ENCODE measurements around the gene GAS7. TPM values are rescaled to one million over a fixed set of nuclear protein-coding genes. Genes with fewer than 3 reads are reported as not detected.

The GAS7 gene
- total and polyA plus RNA-seq, 7 donors, result 1.4 to 16.9 (median 7.0) TPM

DNA sequence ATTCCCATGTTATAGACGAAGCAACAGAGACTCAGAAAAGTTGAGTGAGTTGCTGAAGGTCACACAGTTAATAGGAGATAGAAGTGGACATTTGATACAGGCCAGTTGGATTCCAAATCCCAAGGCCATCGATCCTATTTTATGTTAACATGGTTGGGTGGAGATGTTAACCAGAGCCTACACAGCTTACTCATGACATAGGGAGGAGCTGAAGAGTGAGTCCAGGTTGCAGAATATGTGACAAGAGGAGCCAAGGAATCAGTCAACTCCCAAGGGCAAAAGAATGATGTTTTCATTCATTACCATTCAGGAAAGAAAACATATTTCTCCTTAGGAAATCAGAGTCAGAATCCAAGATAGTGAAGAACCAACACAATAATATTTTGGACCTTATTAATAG, 40.3 kb upstream of the GAS7 start:
- H3K4me3 ChIP-seq, result no peak overlapping the region
- 59 to 69% (median 61%) methylated on average over 2 of the region's 2 CpGs for WGBS, 3 donors

DNA sequence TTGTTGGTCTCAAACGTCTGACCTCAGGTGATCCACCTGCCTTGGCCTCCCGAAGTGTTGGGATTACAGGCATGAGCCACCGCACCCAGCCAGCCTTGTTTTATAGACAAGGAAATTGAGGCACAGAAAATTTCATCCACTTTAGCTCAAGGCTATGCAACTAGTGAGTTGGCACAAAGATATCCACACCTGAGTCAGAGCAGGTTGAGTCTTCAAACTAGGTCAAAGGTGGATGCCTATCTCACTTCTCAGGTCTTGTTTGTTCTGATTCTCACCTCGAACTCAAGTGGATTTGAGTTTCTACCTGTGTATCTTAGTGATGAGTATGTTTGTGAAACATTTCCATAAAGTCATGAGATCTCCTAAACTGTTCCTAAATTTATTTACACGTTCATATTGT, 35.6 kb upstream of the GAS7 start:
- Histone ChIP-seq H3K27me3 (ENCODE audit: insufficient read depth in 3 of 3, low read length in 2 of 3) (peaks cover 0 to 2% (median 0%) of the 10 kb centered on the region in 3 donors), H3K27ac (no peak overlapping the region), H3K4me1 (no peaks in the 10 kb centered on the region), H3K9me3 (no peaks in the 10 kb centered on the region), H3K4me3 (no peak overlapping the region), H3K36me3 (ENCODE audit: insufficient read depth in 1 of 2, low read depth in 1 of 2) (no peaks in the 10 kb centered on the region)
- 85 to 93% (median 88%) methylated on average over 5 of the region's 5 CpGs for WGBS, 3 donors
- no peak for DNase-seq
- TF ChIP-seq, protein P1, sequence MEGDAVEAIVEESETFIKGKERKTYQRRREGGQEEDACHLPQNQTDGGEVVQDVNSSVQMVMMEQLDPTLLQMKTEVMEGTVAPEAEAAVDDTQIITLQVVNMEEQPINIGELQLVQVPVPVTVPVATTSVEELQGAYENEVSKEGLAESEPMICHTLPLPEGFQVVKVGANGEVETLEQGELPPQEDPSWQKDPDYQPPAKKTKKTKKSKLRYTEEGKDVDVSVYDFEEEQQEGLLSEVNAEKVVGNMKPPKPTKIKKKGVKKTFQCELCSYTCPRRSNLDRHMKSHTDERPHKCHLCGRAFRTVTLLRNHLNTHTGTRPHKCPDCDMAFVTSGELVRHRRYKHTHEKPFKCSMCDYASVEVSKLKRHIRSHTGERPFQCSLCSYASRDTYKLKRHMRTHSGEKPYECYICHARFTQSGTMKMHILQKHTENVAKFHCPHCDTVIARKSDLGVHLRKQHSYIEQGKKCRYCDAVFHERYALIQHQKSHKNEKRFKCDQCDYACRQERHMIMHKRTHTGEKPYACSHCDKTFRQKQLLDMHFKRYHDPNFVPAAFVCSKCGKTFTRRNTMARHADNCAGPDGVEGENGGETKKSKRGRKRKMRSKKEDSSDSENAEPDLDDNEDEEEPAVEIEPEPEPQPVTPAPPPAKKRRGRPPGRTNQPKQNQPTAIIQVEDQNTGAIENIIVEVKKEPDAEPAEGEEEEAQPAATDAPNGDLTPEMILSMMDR (IDR thresholded peaks at IDR 0.05), result no peak
- no peak for ATAC-seq
- intact Hi-C loops (cut with DNase I), result no loop called here

More for the DNA sequence above, 40.3 kb upstream of the GAS7 start:
- Histone ChIP-seq H3K9me3 (no peaks in the 10 kb centered on the region), H3K36me3 (ENCODE audit: insufficient read depth in 1 of 2, low read depth in 1 of 2) (no peaks in the 10 kb centered on the region), H3K4me1 (no peaks in the 10 kb centered on the region), H3K27ac (no peak overlapping the region), H3K27me3 (ENCODE audit: insufficient read depth in 3 of 3, low read length in 2 of 3) (no peaks in the 10 kb centered on the region)
- intact Hi-C loops (cut with DNase I), result no loop called here
- TF ChIP-seq, protein P1 (IDR thresholded peaks at IDR 0.05), result no peak
- DNase-seq, result no peak
- ATAC-seq, result no peak

DNA sequence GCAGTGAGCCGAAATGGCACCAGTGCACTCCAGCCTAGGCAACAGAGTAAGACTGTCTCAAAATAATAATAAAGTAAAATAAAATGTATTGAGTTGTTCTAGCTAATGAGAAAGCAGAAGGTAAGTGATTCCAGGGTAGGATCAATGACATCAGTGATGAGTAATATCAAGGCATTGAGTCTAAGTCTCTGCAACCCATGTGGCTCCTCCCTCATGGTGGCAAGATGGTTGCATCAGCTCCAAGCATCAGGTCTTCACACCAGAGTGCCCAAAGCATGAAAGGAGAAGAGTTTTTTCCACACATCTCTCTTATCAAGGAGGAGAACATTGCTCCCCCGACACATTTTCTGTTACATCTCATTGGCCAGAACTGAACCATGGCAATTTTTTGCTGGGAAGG, 34.8 kb upstream of the GAS7 start:
- intact Hi-C loops (cut with DNase I), result no loop called here
- H3K4me1 ChIP-seq, result no peaks in the 10 kb centered on the region
- peaks cover 0 to 2% (median 0%) of the 10 kb centered on the region in 3 donors for H3K27me3 ChIP-seq (ENCODE audit: insufficient read depth in 3 of 3, low read length in 2 of 3)
- no peak overlapping the region for H3K27ac ChIP-seq
- WGBS, 3 donors, result 89 to 94% (median 91%) methylated on average over 2 of the region's 2 CpGs
- no peak overlapping the region for H3K4me3 ChIP-seq
- no peaks in the 10 kb centered on the region for H3K9me3 ChIP-seq
- H3K36me3 ChIP-seq (ENCODE audit: insufficient read depth in 1 of 2, low read depth in 1 of 2), result no peaks in the 10 kb centered on the region
- TF ChIP-seq, protein P1 (IDR thresholded peaks at IDR 0.05), result no peak
- DNase-seq (no peak), ATAC-seq (no peak)

DNA sequence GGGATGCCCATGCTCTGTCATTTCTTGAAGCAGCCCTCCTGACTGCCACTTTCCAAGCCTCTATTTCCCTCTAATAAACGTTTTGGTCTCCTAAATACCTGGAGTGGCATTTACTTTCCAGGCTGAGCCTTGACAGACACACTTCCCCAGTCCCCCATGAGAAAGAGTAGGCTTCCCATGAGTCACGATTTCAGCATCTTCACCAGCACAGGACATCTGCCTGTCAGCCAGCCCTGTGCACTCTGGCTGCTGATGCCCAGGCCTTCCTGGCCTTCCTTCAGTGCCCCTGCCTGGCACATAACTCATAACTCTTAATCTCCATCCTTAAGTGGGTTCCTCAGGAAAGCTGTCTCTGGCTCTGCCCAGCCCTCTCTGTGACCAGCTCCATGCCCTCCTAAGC, 30.8 kb upstream of the GAS7 start:
- intact Hi-C loops (cut with DNase I), result no loop called here
- Histone ChIP-seq H3K4me3 (no peak overlapping the region), H3K36me3 (ENCODE audit: insufficient read depth in 1 of 2, low read depth in 1 of 2) (no peaks in the 10 kb centered on the region), H3K4me1 (no peaks in the 10 kb centered on the region), H3K9me3 (no peaks in the 10 kb centered on the region), H3K27me3 (ENCODE audit: insufficient read depth in 3 of 3, low read length in 2 of 3) (peaks cover 0 to 2% (median 0%) of the 10 kb centered on the region in 3 donors), H3K27ac (no peak overlapping the region)
- ATAC-seq, result no peak
- TF ChIP-seq, protein P1 (IDR thresholded peaks at IDR 0.05), result no peak
- 40 to 57% (median 50%) methylated on average over 2 of the region's 2 CpGs for WGBS, 3 donors
- no peak for DNase-seq

Measured in psoas muscle (tissue), 8 donors.